Smooth muscle cell (in vitro differentiated cells): Measurements from ENCODE around the gene CHRDL2. TPM values are rescaled to one million over a fixed set of nuclear protein-coding genes. Genes with fewer than 3 reads are reported as not detected.

Source experiments
- DNase-seq: peaks from one replicate; lab custom pipeline; 2025; ENCODE audit not compliant: unreplicated experiment; lab: John Stamatoyannopoulos, UW
- H2AFZ ChIP-seq: fragments of 200-600 bp; sonication (generic); 2 replicates; pipeline ENCODE4 v1.6.0; 2016; ENCODE audit warnings: antibody characterized with exemption, low read depth, mild to moderate bottlenecking
- H3F3A ChIP-seq: fragments of 200-600 bp; sonication (generic); 2 replicates; pipeline ENCODE4 v1.6.0; 2017; ENCODE audit warnings: antibody characterized with exemption, low read depth
- H3K27ac ChIP-seq: fragments of 200-600 bp; sonication (generic); 2 replicates; pipeline ENCODE4 v1.5.1; 2016; ENCODE audit warnings: low read depth, mild to moderate bottlenecking
- H3K27me3 ChIP-seq: fragments of 200-600 bp; sonication (generic); 2 replicates; pipeline ENCODE4 v1.6.1; 2016; ENCODE audit warnings: low read depth, mild to moderate bottlenecking
- H3K36me3 ChIP-seq: fragments of 200-600 bp; sonication (generic); 2 replicates; pipeline ENCODE4 v1.5.1; 2016; ENCODE audit warnings: low read depth
- H3K4me1 ChIP-seq: fragments of 200-600 bp; sonication (generic); 2 replicates; pipeline ENCODE4 v1.5.1; 2016; ENCODE audit warnings: low read depth
- H3K4me2 ChIP-seq: fragments of 200-600 bp; sonication (generic); 2 replicates; pipeline ENCODE4 v1.6.0; 2016; ENCODE audit warnings: mild to moderate bottlenecking
- H3K4me3 ChIP-seq: fragments of 200-600 bp; sonication (generic); 2 replicates; pipeline ENCODE4 v1.5.1; 2016; ENCODE audit warnings: mild to moderate bottlenecking
- H3K79me2 ChIP-seq: fragments of 200-600 bp; sonication (generic); 2 replicates; pipeline ENCODE4 v1.6.0; 2016; ENCODE audit warnings: low read depth, mild to moderate bottlenecking
- H3K9ac ChIP-seq: fragments of 200-600 bp; sonication (generic); 2 replicates; pipeline ENCODE4 v1.6.0; 2016; ENCODE audit warnings: low read depth
- H3K9me3 ChIP-seq: fragments of 200-600 bp; sonication (generic); replicated peaks from 2 replicates; pipeline ENCODE4 v1.5.1; 2016; ENCODE audit warnings: low read depth
- H4K20me1 ChIP-seq: fragments of 200-600 bp; sonication (generic); 2 replicates; pipeline ENCODE4 v1.6.0; 2016; ENCODE audit warnings: low read depth
- CTCF ChIP-seq: fragments of 200-600 bp; sonication (generic); IDR thresholded peaks from 2 replicates; pipeline ENCODE4 v1.5.1; 2017; ENCODE audit warnings: borderline replicate concordance, mild to moderate bottlenecking, antibody characterized with exemption; ENCODE audit not compliant: insufficient read depth, poor library complexity, severe bottlenecking
- WGBS: methylation state at CpG from one replicate; pipeline ENCODE4 v1.1.7; 2016; ENCODE audit warnings: low lambda C conversion rate; 5-methylcytosine and 5-hydroxymethylcytosine counted together
- polyA plus RNA-seq: library from polyadenylated mRNA; unstranded; fragments of >200 nt; fragmentation: Nextera tagmentation; extraction: Ambion mirVana; gene quantifications from 2 replicates; pipeline ENCODE4 v1.2.1, GENCODE V29; 2016
- total RNA-seq: library from RNA; depleted of rRNA; stranded (reverse); fragments of >200 nt; gene quantifications from 2 replicates; pipeline ENCODE4 v1.2.3, GENCODE V29; 2014

The CHRDL2 gene
- total and polyA plus RNA-seq, 2 experiments from 2014 or later = 13.8 to 71.4 TPM

GRCh38 chr11:74686792-74687191 lies 44.4 kb downstream of the CHRDL2 start:
- DNase-seq = no peak
- no peak overlapping the region for H2AFZ ChIP-seq
- H3K4me2 ChIP-seq = peak overlapping the region; percentile 40
- H3K27ac ChIP-seq = peak overlapping the region; percentile 76
- no peaks in the 10 kb centered on the region for H3K4me1 ChIP-seq
- no peak for TF ChIP-seq CTCF
- peaks cover 7% of the 10 kb centered on the region for H3F3A ChIP-seq
- no peaks in the 10 kb centered on the region for H3K79me2 ChIP-seq
- no peaks in the 10 kb centered on the region for H4K20me1 ChIP-seq
- no peak overlapping the region for H3K9ac ChIP-seq
- 64% methylated on average over 4 of the region's 4 CpGs for WGBS
- H3K9me3 ChIP-seq = no peaks in the 10 kb centered on the region
- no peaks in the 10 kb centered on the region for H3K27me3 ChIP-seq
- H3K36me3 ChIP-seq = no peaks in the 10 kb centered on the region
- H3K4me3 ChIP-seq = no peak overlapping the region

- Histone ChIP-seq H3K36me3 (no peaks in the 10 kb centered on the region), H4K20me1 (no peaks in the 10 kb centered on the region), H3K4me1 (no peaks in the 10 kb centered on the region), H3K27ac (peak overlapping the region; percentile 76), H3K79me2 (no peaks in the 10 kb centered on the region), H3K4me2 (no peak overlapping the region), H3K9ac (no peak overlapping the region), H3K9me3 (no peaks in the 10 kb centered on the region), H2AFZ (no peak overlapping the region), H3F3A (peaks cover 7% of the 10 kb centered on the region), H3K4me3 (no peak overlapping the region), H3K27me3 (no peaks in the 10 kb centered on the region)
- 97% methylated on average over 3 of the region's 3 CpGs for WGBS
- TF ChIP-seq CTCF = no peak
- DNase-seq = no peak
Observed at GRCh38 chr11:74685905-74686304, 45.3 kb downstream of the CHRDL2 start.

- no peaks in the 10 kb centered on the region for H3K9me3 ChIP-seq
- H3K4me1 ChIP-seq = no peaks in the 10 kb centered on the region
- no peaks in the 10 kb centered on the region for H3K27me3 ChIP-seq
- no peak overlapping the region for H3K4me2 ChIP-seq
- H3K27ac ChIP-seq = no peak overlapping the region
- no peaks in the 10 kb centered on the region for H3K79me2 ChIP-seq
- H3F3A ChIP-seq = peaks cover 7% of the 10 kb centered on the region
- no peak overlapping the region for H3K4me3 ChIP-seq
- no peak for TF ChIP-seq CTCF
- no peak overlapping the region for H3K9ac ChIP-seq
- H4K20me1 ChIP-seq = no peaks in the 10 kb centered on the region
- no peak for DNase-seq
- H2AFZ ChIP-seq = no peak overlapping the region
- no peaks in the 10 kb centered on the region for H3K36me3 ChIP-seq
Observed at GRCh38 chr11:74685338-74685737, 45.9 kb downstream of the CHRDL2 start.

GRCh38 chr11:74684661-74685060 lies 46.6 kb downstream of the CHRDL2 start:
- Histone ChIP-seq H3K4me2 (no peak overlapping the region), H3F3A (peaks cover 7% of the 10 kb centered on the region)
- 86% methylated on average over 1 of the region's 1 CpG for WGBS

More at GRCh38 chr11:74684661-74685060, 46.6 kb downstream of the CHRDL2 start:
- Histone ChIP-seq H3K9me3 (no peaks in the 10 kb centered on the region), H3K4me1 (no peaks in the 10 kb centered on the region), H3K9ac (no peak overlapping the region), H3K27ac (no peak overlapping the region), H4K20me1 (no peaks in the 10 kb centered on the region), H3K79me2 (no peaks in the 10 kb centered on the region), H3K27me3 (no peaks in the 10 kb centered on the region), H3K36me3 (no peaks in the 10 kb centered on the region), H2AFZ (no peak overlapping the region), H3K4me3 (no peak overlapping the region)
- no peak for TF ChIP-seq CTCF
- DNase-seq = no peak
